Keratinocyte (primary cell): ENCODE results near the gene ERH. TPM values are rescaled to one million over a fixed set of nuclear protein-coding genes. Genes with fewer than 3 reads are reported as not detected.

Experiments used
- DNase-seq: peaks from one replicate; pipeline ENCODE4 v3.0.0-alpha.2; 2011; ENCODE audit warnings: low read depth, missing footprints, low spot score
- FAIRE-seq: peaks from 2 replicates; lab custom pipeline; 2011; peaks lifted over from hg19 to GRCh38; lab: Jason Lieb, UNC
- H2AFZ ChIP-seq: 2 replicates; pipeline ENCODE4 v1.6.0; 2012; ENCODE audit warnings: low read length, control low read depth, inconsistent platforms; ENCODE audit not compliant: control insufficient read depth
- H3K27ac ChIP-seq: 2 replicates; pipeline ENCODE4 v1.5.1; 2011; ENCODE audit warnings: low read length; ENCODE audit not compliant: control insufficient read depth, insufficient read depth
- H3K27me3 ChIP-seq: 3 replicates; pipeline ENCODE4 v1.6.0; 2011; ENCODE audit warnings: low read length; ENCODE audit not compliant: control insufficient read depth, insufficient read depth; ENCODE audit errors: extremely low read depth
- H3K36me3 ChIP-seq, 2 experiments: 2 replicates in 1 of 2; 3 replicates in 1 of 2; pipeline ENCODE4 v1.5.1; 2011; ENCODE audit warnings: low read length in 2 of 2, mild to moderate bottlenecking in 1 of 2; ENCODE audit not compliant: control insufficient read depth in 2 of 2, insufficient read depth in 2 of 2; ENCODE audit errors: extremely low read depth in 1 of 2
- H3K4me1 ChIP-seq: 3 replicates; pipeline ENCODE4 v1.5.1; 2011; ENCODE audit warnings: low read length; ENCODE audit not compliant: control insufficient read depth, insufficient read depth; ENCODE audit errors: extremely low read depth
- H3K4me2 ChIP-seq: 3 replicates; pipeline ENCODE4 v1.6.0; 2011; ENCODE audit warnings: low read depth, low read length; ENCODE audit not compliant: control insufficient read depth, insufficient read depth; ENCODE audit errors: extremely low read depth
- H3K4me3 ChIP-seq, 3 experiments: fragments of 200-600 bp in 1 of 3; sonication (generic) in 1 of 3; 2 replicates in 2 of 3; 3 replicates in 1 of 3; pipeline ENCODE4 v1.5.1; 2011 to 2016; ENCODE audit warnings: low read length in 3 of 3, mild to moderate bottlenecking in 3 of 3, control low read depth in 2 of 3, inconsistent platforms in 1 of 3, low read depth in 1 of 3, mixed read lengths in 1 of 3, mixed run types in 1 of 3, moderate library complexity in 1 of 3; ENCODE audit not compliant: control insufficient read depth in 2 of 3, insufficient read depth in 2 of 3; ENCODE audit errors: extremely low read depth in 1 of 3
- H3K79me2 ChIP-seq: 2 replicates; pipeline ENCODE4 v1.6.0; 2012; ENCODE audit warnings: low read length; ENCODE audit not compliant: control insufficient read depth, insufficient read depth
- H3K9ac ChIP-seq: 3 replicates; pipeline ENCODE4 v1.6.0; 2011; ENCODE audit warnings: low read length; ENCODE audit not compliant: control insufficient read depth, insufficient read depth; ENCODE audit errors: extremely low read depth
- H3K9me1 ChIP-seq: 3 replicates; pipeline ENCODE4 v1.6.0; 2011; ENCODE audit warnings: low read length; ENCODE audit not compliant: control insufficient read depth, insufficient read depth; ENCODE audit errors: extremely low read depth
- H3K9me3 ChIP-seq: 2 replicates; pipeline ENCODE4 v1.5.1; 2012; ENCODE audit warnings: low read depth, low read length; ENCODE audit not compliant: control insufficient read depth
- H4K20me1 ChIP-seq: 3 replicates; pipeline ENCODE4 v1.6.0; 2011; ENCODE audit warnings: low read length; ENCODE audit not compliant: control insufficient read depth, insufficient read depth; ENCODE audit errors: extremely low read depth
- EZH2 ChIP-seq: IDR thresholded peaks from one replicate; pipeline ENCODE4 v1.6.1; 2012; ENCODE audit warnings: inconsistent platforms, mild to moderate bottlenecking, low read length, moderate library complexity
- dilution Hi-C: fragments of 300-500 bp; cut with MboI; formaldehyde crosslinking; loops from one replicate; pipeline ENCODE4 v1.7.0; 2020; ENCODE audit warnings: low sequenced_read_pairs; ENCODE audit not compliant: extremely low pct_ligation_motif_present
- polyA plus RNA-seq, 5 experiments: library from polyadenylated mRNA; depleted of rRNA in 3 of 5; stranded (reverse) in 3 of 5; stranded (forward) in 1 of 5; unstranded in 1 of 5; fragments of >200 nt; gene quantifications; 1 replicate in 1 of 5; 2 replicates in 3 of 5; 3 replicates in 1 of 5; pipeline versions ENCODE4 v1.2.1 to v1.2.3, GENCODE V29; 2011 to 2012; ENCODE audit warnings: missing spikeins in 2 of 5, low read depth in 1 of 5, low replicate concordance in 1 of 5
- TF ChIP-seq, protein P1 (sequence below), 3 experiments: IDR thresholded peaks in 1 of 3; conservative IDR thresholded peaks in 1 of 3; optimal IDR thresholded peaks in 1 of 3; 2 replicates in 2 of 3; 3 replicates in 1 of 3; pipeline versions ENCODE3 to v1.5.1; 2011; ENCODE audit warnings: low read length in 3 of 3, mild to moderate bottlenecking in 3 of 3, moderate library complexity in 2 of 3, control low read depth in 1 of 3, inconsistent platforms in 1 of 3; ENCODE audit not compliant: insufficient read depth in 2 of 3; ENCODE audit errors: extremely low read depth in 1 of 3

The ERH gene
- polyA plus RNA-seq, 1 donor (not counting 4 experiments of a cell fraction or from before 2014, with no cell fraction given): 256 TPM

DNA sequence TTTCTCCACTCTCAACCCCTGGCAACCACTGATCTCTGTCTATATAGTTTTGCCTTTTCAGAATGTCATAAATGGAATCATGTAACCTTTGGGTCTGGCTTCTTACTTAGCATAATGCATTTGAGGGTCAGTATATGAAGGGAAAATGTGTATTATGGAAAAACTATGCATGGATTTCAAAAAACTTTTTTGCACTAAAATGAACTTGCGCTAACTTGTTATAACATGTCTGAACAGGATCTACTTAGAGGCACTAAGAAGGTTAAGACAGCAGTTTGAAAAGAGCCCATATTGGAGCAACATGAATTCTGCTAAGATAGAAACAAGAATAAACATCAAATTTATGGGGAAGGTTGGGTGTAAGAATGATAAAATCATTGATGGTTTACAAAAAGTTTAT lies 29.5 kb upstream of the ERH start:
- DNase-seq: no peak
- dilution Hi-C loops: no loop called here
- TF ChIP-seq, protein P1, sequence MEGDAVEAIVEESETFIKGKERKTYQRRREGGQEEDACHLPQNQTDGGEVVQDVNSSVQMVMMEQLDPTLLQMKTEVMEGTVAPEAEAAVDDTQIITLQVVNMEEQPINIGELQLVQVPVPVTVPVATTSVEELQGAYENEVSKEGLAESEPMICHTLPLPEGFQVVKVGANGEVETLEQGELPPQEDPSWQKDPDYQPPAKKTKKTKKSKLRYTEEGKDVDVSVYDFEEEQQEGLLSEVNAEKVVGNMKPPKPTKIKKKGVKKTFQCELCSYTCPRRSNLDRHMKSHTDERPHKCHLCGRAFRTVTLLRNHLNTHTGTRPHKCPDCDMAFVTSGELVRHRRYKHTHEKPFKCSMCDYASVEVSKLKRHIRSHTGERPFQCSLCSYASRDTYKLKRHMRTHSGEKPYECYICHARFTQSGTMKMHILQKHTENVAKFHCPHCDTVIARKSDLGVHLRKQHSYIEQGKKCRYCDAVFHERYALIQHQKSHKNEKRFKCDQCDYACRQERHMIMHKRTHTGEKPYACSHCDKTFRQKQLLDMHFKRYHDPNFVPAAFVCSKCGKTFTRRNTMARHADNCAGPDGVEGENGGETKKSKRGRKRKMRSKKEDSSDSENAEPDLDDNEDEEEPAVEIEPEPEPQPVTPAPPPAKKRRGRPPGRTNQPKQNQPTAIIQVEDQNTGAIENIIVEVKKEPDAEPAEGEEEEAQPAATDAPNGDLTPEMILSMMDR (optimal IDR thresholded peaks at IDR 0.05 in 1 of 3, IDR thresholded peaks at IDR 0.05 in 1 of 3, conservative IDR thresholded peaks at IDR 0.05 in 1 of 3; ENCODE audit: extremely low read depth in 1 of 3, insufficient read depth in 2 of 3, low read length in 3 of 3): no peak
- no peak for TF ChIP-seq EZH2

DNA sequence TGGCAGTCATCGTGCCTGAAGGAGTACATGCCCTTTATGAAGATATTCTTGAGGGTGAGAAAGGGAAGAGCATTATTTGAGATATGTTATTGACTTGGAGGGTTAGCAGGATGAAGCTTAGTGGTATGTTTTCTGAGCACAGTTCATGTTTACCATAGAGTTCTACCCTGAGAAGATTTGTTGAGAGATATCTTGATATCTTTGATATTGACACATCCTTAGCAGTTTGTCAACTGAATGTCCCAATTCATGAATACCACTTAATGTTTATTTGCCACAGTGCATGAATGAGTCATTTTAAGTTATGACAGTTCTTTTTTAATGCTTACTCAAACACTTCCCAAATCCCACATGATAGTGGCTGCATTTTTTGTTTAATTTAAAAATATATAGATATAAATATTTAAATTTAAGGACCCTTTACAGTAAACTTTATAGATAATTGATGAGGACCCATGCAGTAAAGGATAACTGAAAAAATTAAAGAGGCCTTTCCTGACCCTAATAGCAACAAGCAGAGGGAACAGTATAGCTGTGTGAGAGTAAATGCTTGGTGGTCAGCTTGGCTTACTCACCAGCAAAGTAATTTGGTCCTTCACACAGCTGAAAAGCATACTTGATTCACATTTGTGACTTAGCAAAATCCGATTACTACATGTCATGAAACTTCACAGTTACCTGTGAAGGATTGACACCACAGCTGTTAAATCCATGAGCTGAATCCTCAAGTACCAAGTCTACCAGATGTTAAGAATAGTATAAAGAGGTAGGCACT lies 26.2 kb upstream of the ERH start:
- Histone ChIP-seq H3K27me3 (no peaks in the 10 kb centered on the region), H3K9me1 (no peaks in the 10 kb centered on the region), H3K4me1 (peaks cover 6% of the 10 kb centered on the region), H3K4me3 (no peak overlapping the region), H3K79me2 (peaks cover 14% of the 10 kb centered on the region), H4K20me1 (peaks cover 2% of the 10 kb centered on the region), H3K4me2 (no peak overlapping the region), H3K9me3 (no peaks in the 10 kb centered on the region), H3K9ac (no peak overlapping the region), H2AFZ (no peak overlapping the region), H3K36me3 (peaks cover 7 to 15% of the 10 kb centered on the region in 2 experiments), H3K27ac (no peak overlapping the region)
- DNase-seq (no peak), FAIRE-seq (no peak)
- dilution Hi-C loops: no loop called here
- TF ChIP-seq, protein P1 (optimal IDR thresholded peaks at IDR 0.05 in 1 of 3, IDR thresholded peaks at IDR 0.05 in 1 of 3, conservative IDR thresholded peaks at IDR 0.05 in 1 of 3; ENCODE audit: extremely low read depth in 1 of 3, insufficient read depth in 2 of 3, low read length in 3 of 3): no peak
- TF ChIP-seq EZH2: no peak

More for the DNA sequence above, 29.5 kb upstream of the ERH start:
- Histone ChIP-seq H3K9ac (no peak overlapping the region), H3K27me3 (no peaks in the 10 kb centered on the region), H3K79me2 (peaks cover 11% of the 10 kb centered on the region), H4K20me1 (peaks cover 2% of the 10 kb centered on the region), H3K9me3 (no peaks in the 10 kb centered on the region), H3K4me3 (no peak overlapping the region), H2AFZ (no peak overlapping the region), H3K4me1 (peaks cover 6% of the 10 kb centered on the region), H3K4me2 (no peak overlapping the region), H3K27ac (no peak overlapping the region), H3K36me3 (peaks cover 7 to 15% of the 10 kb centered on the region in 2 experiments), H3K9me1 (no peaks in the 10 kb centered on the region)
- FAIRE-seq: no peak
